Epithelial cell of esophagus (primary cell): ENCODE measurements around the gene IQSEC3.

ENCODE experiments used
- DNase-seq: peaks from one replicate; pipeline ENCODE4 v3.0.0; 2010; ENCODE audit warnings: low read depth
- H3K4me3 ChIP-seq: 2 replicates; pipeline ENCODE4 v1.5.1; 2011; ENCODE audit warnings: mild to moderate bottlenecking, low read length, control low read depth
- TF ChIP-seq, protein P1 (sequence below): IDR thresholded peaks from 2 replicates; pipeline ENCODE4 v1.5.1; 2011; ENCODE audit warnings: low read depth, mild to moderate bottlenecking, low read length, control low read depth, inconsistent platforms; ENCODE audit not compliant: insufficient read depth; ENCODE audit errors: missing control alignments

Gene IQSEC3

DNA sequence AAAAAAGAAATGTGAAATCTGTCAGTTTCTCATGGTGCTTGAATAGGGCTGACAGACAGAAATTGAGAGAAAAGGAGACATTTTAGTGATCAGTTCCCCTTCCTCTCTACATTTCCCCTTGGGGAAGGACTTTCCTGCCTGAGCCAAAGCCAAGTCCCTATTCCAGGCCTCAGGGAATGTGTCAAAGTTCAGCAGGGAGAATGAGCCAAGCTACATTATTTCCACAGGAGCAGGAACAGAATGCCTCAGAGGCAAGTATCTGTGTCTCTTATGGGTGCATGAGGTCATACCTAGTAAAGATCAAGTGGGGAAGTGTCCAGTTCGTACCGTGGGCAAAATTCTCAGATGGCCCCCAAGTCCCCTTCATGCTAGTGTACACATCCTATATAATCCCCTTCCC, 68.6 kb downstream of the IQSEC3 start:
- no peak overlapping the region for H3K4me3 ChIP-seq
- TF ChIP-seq, protein P1, sequence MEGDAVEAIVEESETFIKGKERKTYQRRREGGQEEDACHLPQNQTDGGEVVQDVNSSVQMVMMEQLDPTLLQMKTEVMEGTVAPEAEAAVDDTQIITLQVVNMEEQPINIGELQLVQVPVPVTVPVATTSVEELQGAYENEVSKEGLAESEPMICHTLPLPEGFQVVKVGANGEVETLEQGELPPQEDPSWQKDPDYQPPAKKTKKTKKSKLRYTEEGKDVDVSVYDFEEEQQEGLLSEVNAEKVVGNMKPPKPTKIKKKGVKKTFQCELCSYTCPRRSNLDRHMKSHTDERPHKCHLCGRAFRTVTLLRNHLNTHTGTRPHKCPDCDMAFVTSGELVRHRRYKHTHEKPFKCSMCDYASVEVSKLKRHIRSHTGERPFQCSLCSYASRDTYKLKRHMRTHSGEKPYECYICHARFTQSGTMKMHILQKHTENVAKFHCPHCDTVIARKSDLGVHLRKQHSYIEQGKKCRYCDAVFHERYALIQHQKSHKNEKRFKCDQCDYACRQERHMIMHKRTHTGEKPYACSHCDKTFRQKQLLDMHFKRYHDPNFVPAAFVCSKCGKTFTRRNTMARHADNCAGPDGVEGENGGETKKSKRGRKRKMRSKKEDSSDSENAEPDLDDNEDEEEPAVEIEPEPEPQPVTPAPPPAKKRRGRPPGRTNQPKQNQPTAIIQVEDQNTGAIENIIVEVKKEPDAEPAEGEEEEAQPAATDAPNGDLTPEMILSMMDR: no peak
- DNase-seq: no peak

DNA sequence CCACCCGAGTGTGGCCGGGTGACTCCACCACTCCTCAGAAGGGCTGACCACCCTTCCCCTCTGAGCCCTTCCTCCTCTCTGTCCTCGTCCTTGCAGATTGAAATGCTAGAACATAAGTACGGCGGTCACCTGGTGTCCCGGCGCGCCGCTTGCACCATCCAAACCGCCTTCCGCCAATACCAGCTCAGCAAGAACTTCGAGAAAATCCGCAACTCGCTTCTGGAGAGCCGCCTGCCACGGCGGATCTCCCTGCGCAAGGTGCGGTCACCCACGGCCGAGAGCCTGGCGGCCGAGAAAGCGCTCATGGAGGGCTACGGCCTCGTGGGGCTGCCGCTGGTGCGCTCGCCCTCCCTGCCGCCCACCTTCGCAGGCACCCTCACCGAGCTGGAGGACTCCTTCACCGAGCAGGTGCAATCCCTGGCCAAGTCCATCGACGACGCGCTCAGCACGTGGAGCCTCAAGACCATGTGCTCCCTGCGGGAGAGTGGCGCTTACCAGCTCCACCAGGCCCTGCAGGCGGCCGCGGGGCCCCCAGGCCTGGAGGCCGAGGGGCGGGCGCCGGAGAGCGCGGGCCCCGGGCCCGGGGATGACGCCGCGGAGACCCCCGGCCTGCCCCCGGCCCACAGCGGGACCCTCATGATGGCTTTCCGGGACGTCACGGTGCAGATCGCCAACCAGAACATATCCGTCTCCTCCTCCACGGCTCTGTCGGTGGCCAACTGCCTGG, 71.8 kb downstream of the IQSEC3 start:
- TF ChIP-seq, protein P1: no peak
- H3K4me3 ChIP-seq: no peak overlapping the region

DNA sequence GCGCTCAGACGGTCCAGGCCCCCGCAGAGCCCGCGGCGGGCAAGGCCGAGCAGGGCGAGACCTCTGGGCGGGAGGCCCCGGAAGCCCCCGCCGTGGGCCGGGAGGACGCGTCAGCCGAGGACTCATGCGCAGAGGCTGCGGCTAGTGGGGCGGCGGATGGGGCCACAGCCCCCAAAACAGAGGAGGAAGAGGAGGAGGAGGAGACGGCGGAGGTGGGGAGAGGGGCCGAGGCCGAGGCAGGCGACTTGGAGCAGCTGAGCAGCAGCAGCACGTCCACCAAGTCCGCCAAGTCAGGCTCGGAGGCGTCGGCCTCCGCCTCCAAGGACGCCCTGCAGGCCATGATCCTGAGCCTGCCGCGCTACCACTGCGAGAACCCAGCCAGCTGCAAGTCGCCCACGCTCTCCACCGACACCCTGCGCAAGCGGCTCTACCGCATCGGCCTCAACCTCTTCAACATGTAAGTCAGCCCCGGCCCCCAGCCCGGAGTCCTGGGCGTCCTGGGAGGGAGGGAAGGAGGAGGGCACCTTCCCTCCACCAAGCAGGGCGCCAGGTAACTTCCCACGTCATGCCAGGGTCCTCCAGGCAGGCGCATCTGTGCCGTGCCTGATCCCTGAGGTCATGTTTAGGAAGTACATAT, 72.4 kb downstream of the IQSEC3 start:
- no peak overlapping the region for H3K4me3 ChIP-seq
- TF ChIP-seq, protein P1: no peak
- DNase-seq: no peak

More for the DNA sequence above, 71.8 kb downstream of the IQSEC3 start:
- no peak for DNase-seq

DNA sequence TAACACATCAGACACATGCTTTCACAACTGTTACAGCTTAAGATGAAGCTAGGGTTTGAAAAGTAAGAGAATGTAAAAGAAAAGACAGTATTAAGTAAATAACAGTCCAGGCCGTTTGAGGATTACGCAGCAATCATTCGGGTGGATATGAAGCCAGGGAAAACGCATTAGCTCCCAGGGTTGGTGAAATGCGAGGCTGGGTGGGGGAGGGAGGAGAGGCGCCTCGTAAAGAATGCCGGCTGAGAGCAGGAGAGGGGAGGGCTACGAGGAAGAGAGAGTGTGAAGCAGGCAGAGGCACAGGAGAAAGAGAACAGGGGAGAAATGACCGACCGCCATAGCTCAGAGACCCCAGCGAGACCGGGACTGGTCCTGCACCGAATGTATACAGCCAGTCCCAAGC, 73.0 kb downstream of the IQSEC3 start:
- no peak for DNase-seq
- TF ChIP-seq, protein P1: no peak
- H3K4me3 ChIP-seq: no peak overlapping the region

DNA sequence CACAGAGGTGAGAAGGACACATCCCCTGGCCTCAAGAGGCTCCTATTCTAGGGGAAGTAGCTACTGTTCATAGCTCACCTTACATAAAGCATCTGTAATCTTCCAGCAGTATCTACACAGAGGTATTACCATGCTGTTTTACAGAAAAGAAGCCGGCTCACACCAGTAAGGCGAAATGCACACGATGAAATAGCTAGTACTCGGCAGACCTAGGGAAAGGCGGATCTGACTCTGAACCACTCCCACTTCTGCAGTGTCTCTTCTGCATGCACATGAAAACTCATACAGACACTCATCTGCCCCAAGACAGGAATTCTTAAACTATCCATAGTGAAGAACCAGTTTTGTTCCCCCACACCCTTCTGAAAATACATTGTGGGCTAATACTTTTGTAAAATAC, 73.6 kb downstream of the IQSEC3 start:
- DNase-seq: no peak
- H3K4me3 ChIP-seq: no peak overlapping the region
- TF ChIP-seq, protein P1: no peak

DNA sequence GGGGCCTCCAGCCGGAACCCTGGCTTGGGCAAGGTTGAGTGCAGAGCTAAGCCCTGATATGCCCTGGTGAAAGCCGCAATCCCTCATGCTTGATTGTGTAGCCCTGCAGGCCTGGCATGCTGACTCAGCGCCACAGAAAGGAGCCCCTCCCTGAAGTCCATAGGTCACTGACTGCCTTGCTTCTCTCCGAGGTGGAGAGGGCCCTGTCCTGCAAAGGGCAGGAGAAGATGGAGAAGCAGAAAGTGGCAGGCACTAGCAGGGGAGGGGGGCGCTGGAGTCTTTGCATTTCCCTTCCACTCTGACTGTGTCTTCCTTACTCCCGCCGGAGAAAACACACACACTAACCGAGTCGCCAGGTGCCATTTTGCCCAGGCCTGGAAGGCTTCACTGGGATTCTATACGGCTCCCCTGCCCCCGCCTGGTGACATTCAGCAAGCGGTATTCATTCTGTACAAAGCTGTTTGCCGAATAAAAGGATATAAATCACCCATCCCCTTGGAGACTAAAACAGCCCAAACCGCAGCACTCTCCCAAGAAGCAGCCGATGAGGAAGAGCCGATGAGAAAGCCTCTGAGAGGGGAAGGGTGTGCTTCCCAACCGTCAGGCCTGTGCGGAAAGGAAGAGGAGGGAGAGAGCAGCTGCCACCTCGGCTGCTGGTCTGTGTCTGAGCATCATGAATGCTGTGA, 77.5 kb downstream of the IQSEC3 start:
- H3K4me3 ChIP-seq: no peak overlapping the region
- DNase-seq: peak; percentile 5
- TF ChIP-seq, protein P1: no peak
